IMR-90 (cell line): ENCODE results near the gene C3orf85.

Experiments
- BHLHE40 ChIP-seq: fragments of 150-350 bp; IDR thresholded peaks from 2 replicates; pipeline ENCODE4 v1.6.1; 2016; ENCODE audit warnings: mild to moderate bottlenecking, low read depth, low read length
- CEBPB ChIP-seq: IDR thresholded peaks from 2 replicates; pipeline ENCODE4 v1.6.1; 2012; ENCODE audit warnings: low read depth, low read length, improper control_type of control experiment
- CHD1 ChIP-seq: IDR thresholded peaks from 2 replicates; pipeline ENCODE4 v1.6.1; 2012; ENCODE audit warnings: low read depth, low read length, improper control_type of control experiment
- CTCF ChIP-seq: conservative IDR thresholded peaks from 2 replicates; pipeline ENCODE4 v1.5.1; 2012; ENCODE audit warnings: mild to moderate bottlenecking, low read depth, low read length, improper control_type of control experiment
- ELK1 ChIP-seq: fragments of 150-350 bp; IDR thresholded peaks from 2 replicates; pipeline ENCODE4 v1.6.1; 2016; ENCODE audit warnings: low read depth, mild to moderate bottlenecking, low read length, moderate library complexity, borderline replicate concordance
- MAFK ChIP-seq: IDR thresholded peaks from 2 replicates; pipeline ENCODE4 v1.6.1; 2012; ENCODE audit warnings: low read depth, low read length, improper control_type of control experiment
- NFE2L2 ChIP-seq: fragments of 150-350 bp; IDR thresholded peaks from 2 replicates; pipeline ENCODE4 v1.6.1; 2016; ENCODE audit warnings: low read depth, mild to moderate bottlenecking, low read length
- POLR2A ChIP-seq: IDR thresholded peaks from 2 replicates; pipeline ENCODE4 v1.6.1; 2012; ENCODE audit warnings: mild to moderate bottlenecking, low read depth, low read length
- RAD21 ChIP-seq: IDR thresholded peaks from 2 replicates; pipeline ENCODE4 v1.6.1; 2012; ENCODE audit warnings: low read length, improper control_type of control experiment
- TF ChIP-seq, protein P1 (sequence below): fragments of 150-350 bp; IDR thresholded peaks from 2 replicates; pipeline ENCODE4 v1.6.1; 2017; ENCODE audit warnings: mild to moderate bottlenecking, antibody characterized with exemption, low read length, low read depth

DNA sequence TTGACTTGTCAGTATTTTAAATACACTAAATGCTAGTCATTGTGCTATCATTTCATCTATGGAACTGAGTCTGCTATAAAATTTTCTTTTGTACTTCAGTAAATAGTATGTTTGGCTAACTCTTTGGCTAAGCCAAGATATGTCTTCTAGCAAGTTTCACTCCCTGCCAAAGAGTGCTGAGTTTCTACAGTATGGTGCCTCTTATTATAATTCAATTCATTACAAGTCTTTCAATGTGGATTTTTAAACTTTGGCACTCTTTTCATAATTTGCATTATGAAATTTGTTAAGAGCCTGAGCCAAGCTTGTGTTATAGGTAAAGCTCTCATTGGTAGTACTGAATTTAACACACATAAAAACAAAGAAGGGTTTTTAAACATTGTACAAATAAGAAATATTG, 43.0 kb upstream of the C3orf85 start:
- TF ChIP-seq RAD21 (no peak), CTCF (no peak), CHD1 (no peak), POLR2A (no peak), ELK1 (no peak), BHLHE40 (no peak), MAFK (no peak), CEBPB (no peak), NFE2L2 (no peak)
- TF ChIP-seq, protein P1, sequence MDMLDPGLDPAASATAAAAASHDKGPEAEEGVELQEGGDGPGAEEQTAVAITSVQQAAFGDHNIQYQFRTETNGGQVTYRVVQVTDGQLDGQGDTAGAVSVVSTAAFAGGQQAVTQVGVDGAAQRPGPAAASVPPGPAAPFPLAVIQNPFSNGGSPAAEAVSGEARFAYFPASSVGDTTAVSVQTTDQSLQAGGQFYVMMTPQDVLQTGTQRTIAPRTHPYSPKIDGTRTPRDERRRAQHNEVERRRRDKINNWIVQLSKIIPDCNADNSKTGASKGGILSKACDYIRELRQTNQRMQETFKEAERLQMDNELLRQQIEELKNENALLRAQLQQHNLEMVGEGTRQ: no peak
